GM21423 (cell line): Measurements from ENCODE around the gene LEMD1.
"Not testable (repeated sequence)": the region's sequence is repeated elsewhere in the genome, so short reads cannot be mapped to it uniquely, and the experiment has no call there.

Experiments
- ATAC-seq: cut with Tn5 transposase; IDR thresholded peaks from one replicate; pipeline ENCODE4 v1.9.1; 2021; ENCODE audit warnings: mild to moderate bottlenecking, moderate library complexity; ENCODE audit not compliant: unreplicated experiment

Gene LEMD1

GRCh38 chr1:205447457-205448341 lies 25.8 kb upstream of the LEMD1 start:
- no peak for ATAC-seq

- no peak for ATAC-seq
Observed at GRCh38 chr1:205446828-205447227, 25.0 kb upstream of the LEMD1 start.

GRCh38 chr1:205445646-205445935 lies 23.7 kb upstream of the LEMD1 start:
- ATAC-seq, result no peak

- ATAC-seq, result no peak
Observed at GRCh38 chr1:205444931-205445645, 23.2 kb upstream of the LEMD1 start.

GRCh38 chr1:205444300-205444930 lies 22.6 kb upstream of the LEMD1 start:
- ATAC-seq, result no peak

- no peak for ATAC-seq
Observed at GRCh38 chr1:205443585-205444299, 21.9 kb upstream of the LEMD1 start.

- no peak for ATAC-seq
Observed at GRCh38 chr1:205442051-205442725, 20.3 kb upstream of the LEMD1 start.

- ATAC-seq, result no peak
Observed at GRCh38 chr1:205441716-205442050, 19.8 kb upstream of the LEMD1 start.

- ATAC-seq, result no peak
Observed at GRCh38 chr1:205441318-205441633, 19.4 kb upstream of the LEMD1 start.

GRCh38 chr1:205440476-205441317 lies 18.8 kb upstream of the LEMD1 start:
- ATAC-seq, result peak; percentile 86

GRCh38 chr1:205440121-205440475 lies 18.2 kb upstream of the LEMD1 start:
- ATAC-seq, result no peak

GRCh38 chr1:205438213-205439158 lies 16.6 kb upstream of the LEMD1 start:
- ATAC-seq, result no peak

- ATAC-seq, result no peak
Observed at GRCh38 chr1:205437570-205437969, 15.7 kb upstream of the LEMD1 start.

GRCh38 chr1:205436776-205437410 lies 15.0 kb upstream of the LEMD1 start:
- no peak for ATAC-seq

GRCh38 chr1:205435578-205436573 lies 14.0 kb upstream of the LEMD1 start:
- no peak for ATAC-seq

GRCh38 chr1:205434738-205435137 lies 12.9 kb upstream of the LEMD1 start:
- ATAC-seq, result no peak

- ATAC-seq, result not testable (repeated sequence)
Observed at GRCh38 chr1:205432692-205433091, 10.8 kb upstream of the LEMD1 start.
